GM15510 (cell line): ENCODE data around the gene DLD.

Experiments used
- POLR2A ChIP-seq: IDR thresholded peaks from 3 replicates; pipeline ENCODE4 v1.6.1; 2011; ENCODE audit warnings: borderline replicate concordance; ENCODE audit not compliant: insufficient read length; ENCODE audit errors: extremely low read depth

The DLD gene

DNA sequence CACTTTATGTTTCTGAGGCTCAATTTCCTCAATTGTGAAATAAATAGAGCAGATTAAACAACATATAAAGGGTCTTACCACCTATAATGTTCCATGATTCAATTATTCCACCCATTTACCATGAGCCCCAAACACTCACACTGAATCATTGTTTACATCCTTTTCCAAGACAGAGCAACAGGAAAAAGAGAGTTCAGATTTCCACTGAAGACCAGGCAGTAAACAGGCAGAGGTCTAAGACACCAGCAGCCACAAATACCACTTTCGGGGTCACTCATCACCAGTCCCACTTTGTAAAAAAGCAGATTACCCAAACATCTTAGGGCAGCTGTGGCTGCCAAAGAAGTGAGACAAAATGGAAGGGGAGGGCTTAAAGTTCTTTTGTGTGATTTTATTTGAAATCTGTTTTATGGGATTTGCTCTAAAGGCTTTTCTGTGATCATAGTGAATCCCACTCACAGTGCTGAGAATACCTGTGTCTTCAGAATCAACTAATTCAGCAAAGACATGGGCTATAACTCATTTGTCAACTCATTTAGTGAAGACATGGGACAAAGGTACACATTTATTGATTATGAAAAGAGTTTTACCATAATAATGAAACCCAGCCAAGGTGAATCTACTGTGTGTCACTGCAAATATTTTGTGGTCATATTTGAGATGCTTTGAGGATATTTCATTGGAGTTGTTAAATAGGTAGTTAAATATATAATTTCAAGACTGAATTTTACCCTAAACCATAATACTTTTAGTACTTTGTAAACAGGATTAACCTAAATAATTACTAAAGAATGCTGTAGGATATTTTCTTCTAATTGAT lies 24.8 kb upstream of the DLD start:
- no peak for TF ChIP-seq POLR2A

DNA sequence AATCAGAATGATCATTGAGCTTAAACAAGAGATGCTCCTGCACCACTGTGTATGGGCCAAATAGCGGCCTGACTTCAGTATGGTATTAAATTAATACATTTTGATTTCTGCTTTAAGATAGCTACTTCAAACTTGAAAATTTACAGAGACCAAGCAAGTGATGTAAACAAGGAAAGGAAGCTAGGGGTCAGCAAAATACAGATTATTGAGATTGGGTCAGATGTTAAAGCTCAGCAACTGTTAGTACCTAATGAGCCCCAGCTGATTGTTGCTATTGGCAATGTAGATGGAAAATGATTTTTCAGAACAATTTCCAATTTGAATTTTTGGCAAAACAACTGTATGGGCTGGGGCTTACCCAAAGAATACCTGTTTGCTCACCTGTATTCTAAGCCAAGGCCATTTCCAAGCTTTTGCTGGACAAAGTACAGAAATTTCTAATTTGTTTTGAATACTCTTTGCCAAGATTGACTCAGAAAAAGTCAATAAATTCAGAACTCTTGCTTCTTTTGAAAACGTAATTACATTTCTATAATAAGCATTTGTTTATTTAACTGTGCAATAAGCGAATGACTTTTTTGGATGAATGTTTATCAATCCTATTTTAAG lies 23.0 kb upstream of the DLD start:
- TF ChIP-seq POLR2A: no peak

- no peak for TF ChIP-seq POLR2A
These were observed 20.5 kb upstream of the DLD start for GRCh38 chr7:107870427-107871000.

GRCh38 chr7:107874111-107874510 lies 16.9 kb upstream of the DLD start:
- TF ChIP-seq POLR2A: no peak

GRCh38 chr7:107874605-107875446 lies 16.2 kb upstream of the DLD start:
- no peak for TF ChIP-seq POLR2A

DNA sequence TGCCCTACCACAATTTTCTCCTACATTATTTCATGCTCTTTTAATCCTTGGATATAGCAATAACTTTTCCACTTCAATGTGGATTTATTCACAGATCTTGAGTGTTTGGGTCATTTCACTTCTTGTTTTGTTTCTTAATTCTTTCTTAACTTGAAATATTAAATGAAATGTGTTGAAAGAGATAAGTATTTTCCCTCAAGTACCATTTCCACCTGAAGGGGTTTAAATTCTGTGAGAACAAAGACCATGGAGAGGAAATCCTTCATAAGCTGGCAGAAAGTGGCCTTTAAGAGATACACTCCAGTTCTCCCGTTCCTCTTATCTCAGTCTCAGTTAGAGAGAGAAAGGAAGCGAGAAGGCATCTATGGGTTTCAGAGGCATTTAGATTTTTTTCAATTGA lies 14.1 kb upstream of the DLD start:
- no peak for TF ChIP-seq POLR2A

GRCh38 chr7:107877731-107878382 lies 13.1 kb upstream of the DLD start:
- TF ChIP-seq POLR2A: no peak

DNA sequence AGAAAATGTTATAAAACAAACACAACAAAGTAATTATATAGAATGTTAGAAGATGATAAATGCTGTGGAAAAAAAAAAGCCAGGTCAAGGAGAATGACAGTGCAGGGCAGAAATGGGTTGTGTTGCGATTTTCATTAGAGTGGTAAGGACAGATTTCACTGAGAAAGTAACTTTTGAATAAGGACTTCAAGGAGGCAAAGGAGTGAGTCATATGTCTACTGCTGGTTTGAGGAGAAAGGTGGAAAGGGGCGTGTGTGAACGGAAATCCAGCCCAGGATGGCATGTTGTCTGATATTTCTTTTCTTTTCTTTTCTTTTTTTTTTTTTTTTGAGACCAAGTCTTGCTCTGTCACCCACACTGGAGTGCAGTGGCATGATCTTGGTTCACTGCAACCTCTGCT lies 12.3 kb upstream of the DLD start:
- no peak for TF ChIP-seq POLR2A

DNA sequence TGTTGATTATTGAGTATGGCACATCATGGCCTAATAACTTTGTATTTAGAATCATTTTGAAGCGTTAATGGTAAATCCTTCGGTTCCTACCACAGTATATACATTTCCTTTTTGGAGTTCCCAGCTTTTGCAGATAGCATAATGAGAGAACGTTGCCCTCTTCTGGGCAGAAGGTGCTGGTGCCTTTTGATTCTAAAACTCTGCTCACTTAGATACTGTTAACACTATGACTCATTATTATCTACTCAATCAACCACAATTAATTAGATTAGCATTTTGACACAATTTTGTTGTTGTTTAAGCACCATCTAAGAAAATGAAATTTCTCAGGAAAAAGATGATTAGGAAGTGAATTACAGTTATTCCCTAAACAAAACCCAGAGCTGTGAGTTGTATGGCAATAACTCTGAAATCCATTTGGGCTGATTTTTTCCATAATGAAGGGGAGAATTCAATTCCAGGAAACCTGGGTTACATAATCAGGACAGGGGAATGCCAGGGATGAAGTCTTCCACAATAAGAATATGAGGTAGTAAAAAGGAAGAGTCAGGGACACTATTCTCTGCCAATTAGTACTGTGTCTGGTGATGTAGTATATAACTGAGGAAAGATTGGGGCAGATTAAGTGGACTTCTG lies 11.5 kb upstream of the DLD start:
- TF ChIP-seq POLR2A: no peak

DNA sequence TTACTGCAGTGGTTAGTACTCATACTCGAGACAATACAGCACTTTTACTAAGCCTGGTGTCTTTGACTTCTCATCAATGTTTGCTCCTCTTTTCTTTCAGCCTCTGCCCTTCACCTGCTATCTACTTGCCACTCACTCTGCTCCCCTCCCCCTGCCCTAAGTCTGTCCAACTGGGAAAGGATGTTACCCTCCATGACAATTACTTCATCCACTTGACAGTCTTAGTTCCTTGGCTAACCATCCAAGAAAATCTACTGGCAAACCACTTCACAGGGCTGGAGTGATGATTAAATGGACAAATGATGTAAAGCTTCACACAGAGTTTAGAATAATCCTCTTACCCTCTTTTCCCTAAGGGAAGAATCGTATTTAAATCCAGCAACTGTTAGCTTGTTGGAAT lies 8.2 kb upstream of the DLD start:
- TF ChIP-seq POLR2A: no peak

GRCh38 chr7:107884066-107884818 lies 6.7 kb upstream of the DLD start:
- no peak for TF ChIP-seq POLR2A

- no peak for TF ChIP-seq POLR2A
These were observed 991 bp upstream of the DLD start for GRCh38 chr7:107889992-107890391.

GRCh38 chr7:107890493-107890961 lies 456 bp upstream of the DLD start:
- TF ChIP-seq POLR2A: no peak
